OCI-LY3 (cell line): ENCODE results near the gene HRCT1.

Source experiments
- EZH2phosphoT487 ChIP-seq: fragments of 200-600 bp; shearing (Covaris generic); IDR thresholded peaks from 2 replicates; pipeline ENCODE4 v1.6.1; 2018; ENCODE audit warnings: antibody characterized with exemption, mixed run types, low read depth
- TF ChIP-seq, protein P1 (sequence below): fragments of 200-600, 300-600 bp; sonication (generic); IDR thresholded peaks from 2 replicates; pipeline ENCODE4 v1.5.1; 2014; ENCODE audit warnings: antibody characterized with exemption, low read length, low read depth

DNA sequence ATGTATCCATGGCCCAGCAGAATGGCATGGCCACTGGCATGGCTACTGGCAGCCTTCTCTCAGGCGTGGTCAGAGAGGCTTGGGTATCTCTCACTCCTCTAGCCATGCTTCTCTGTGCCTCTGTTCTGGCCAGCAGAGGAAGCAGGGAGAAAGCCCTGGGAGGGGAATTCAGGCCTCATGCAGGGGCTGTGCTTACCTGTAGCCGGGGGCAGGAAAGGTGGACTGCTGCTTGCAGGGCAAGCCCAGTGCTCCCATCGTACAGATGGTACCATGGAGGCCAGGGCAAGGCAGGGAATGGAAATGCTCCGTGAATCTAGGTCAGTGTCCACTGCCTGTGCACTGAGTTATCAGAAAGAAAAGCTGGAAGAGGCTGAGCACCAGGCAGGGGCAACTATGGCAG, 38.5 kb upstream of the HRCT1 start:
- TF ChIP-seq, protein P1, sequence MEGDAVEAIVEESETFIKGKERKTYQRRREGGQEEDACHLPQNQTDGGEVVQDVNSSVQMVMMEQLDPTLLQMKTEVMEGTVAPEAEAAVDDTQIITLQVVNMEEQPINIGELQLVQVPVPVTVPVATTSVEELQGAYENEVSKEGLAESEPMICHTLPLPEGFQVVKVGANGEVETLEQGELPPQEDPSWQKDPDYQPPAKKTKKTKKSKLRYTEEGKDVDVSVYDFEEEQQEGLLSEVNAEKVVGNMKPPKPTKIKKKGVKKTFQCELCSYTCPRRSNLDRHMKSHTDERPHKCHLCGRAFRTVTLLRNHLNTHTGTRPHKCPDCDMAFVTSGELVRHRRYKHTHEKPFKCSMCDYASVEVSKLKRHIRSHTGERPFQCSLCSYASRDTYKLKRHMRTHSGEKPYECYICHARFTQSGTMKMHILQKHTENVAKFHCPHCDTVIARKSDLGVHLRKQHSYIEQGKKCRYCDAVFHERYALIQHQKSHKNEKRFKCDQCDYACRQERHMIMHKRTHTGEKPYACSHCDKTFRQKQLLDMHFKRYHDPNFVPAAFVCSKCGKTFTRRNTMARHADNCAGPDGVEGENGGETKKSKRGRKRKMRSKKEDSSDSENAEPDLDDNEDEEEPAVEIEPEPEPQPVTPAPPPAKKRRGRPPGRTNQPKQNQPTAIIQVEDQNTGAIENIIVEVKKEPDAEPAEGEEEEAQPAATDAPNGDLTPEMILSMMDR = no peak
- no peak for TF ChIP-seq EZH2phosphoT487
